ENCODE results near the gene HMX2. TPM values are rescaled to one million over a fixed set of nuclear protein-coding genes. Genes with fewer than 3 reads are reported as not detected.

HMX2 gene
- total and polyA plus RNA-seq, 2 of the 13 experiments (the other 11 are each of a cell fraction or from before 2014, with no cell fraction given) = not detected

- TF ChIP-seq, protein P1, sequence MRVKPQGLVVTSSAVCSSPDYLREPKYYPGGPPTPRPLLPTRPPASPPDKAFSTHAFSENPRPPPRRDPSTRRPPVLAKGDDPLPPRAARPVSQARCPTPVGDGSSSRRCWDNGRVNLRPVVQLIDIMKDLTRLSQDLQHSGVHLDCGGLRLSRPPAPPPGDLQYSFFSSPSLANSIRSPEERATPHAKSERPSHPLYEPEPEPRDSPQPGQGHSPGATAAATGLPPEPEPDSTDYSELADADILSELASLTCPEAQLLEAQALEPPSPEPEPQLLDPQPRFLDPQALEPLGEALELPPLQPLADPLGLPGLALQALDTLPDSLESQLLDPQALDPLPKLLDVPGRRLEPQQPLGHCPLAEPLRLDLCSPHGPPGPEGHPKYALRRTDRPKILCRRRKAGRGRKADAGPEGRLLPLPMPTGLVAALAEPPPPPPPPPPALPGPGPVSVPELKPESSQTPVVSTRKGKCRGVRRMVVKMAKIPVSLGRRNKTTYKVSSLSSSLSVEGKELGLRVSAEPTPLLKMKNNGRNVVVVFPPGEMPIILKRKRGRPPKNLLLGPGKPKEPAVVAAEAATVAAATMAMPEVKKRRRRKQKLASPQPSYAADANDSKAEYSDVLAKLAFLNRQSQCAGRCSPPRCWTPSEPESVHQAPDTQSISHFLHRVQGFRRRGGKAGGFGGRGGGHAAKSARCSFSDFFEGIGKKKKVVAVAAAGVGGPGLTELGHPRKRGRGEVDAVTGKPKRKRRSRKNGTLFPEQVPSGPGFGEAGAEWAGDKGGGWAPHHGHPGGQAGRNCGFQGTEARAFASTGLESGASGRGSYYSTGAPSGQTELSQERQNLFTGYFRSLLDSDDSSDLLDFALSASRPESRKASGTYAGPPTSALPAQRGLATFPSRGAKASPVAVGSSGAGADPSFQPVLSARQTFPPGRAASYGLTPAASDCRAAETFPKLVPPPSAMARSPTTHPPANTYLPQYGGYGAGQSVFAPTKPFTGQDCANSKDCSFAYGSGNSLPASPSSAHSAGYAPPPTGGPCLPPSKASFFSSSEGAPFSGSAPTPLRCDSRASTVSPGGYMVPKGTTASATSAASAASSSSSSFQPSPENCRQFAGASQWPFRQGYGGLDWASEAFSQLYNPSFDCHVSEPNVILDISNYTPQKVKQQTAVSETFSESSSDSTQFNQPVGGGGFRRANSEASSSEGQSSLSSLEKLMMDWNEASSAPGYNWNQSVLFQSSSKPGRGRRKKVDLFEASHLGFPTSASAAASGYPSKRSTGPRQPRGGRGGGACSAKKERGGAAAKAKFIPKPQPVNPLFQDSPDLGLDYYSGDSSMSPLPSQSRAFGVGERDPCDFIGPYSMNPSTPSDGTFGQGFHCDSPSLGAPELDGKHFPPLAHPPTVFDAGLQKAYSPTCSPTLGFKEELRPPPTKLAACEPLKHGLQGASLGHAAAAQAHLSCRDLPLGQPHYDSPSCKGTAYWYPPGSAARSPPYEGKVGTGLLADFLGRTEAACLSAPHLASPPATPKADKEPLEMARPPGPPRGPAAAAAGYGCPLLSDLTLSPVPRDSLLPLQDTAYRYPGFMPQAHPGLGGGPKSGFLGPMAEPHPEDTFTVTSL (CRISPR knock-in tag; IDR thresholded peaks at IDR 0.05; ENCODE audit: borderline replicate concordance) = 0 out of 2 replicates have a peak, but pooled peaks have one; percentile 4
- TF ChIP-seq ATF1 (CRISPR knock-in tag; IDR thresholded peaks at IDR 0.05) (no peak), NFRKB (IDR thresholded peaks at IDR 0.05) (no peak), THAP11 (CRISPR knock-in tag; IDR thresholded peaks at IDR 0.05) (no peak), GABPB1 (CRISPR knock-in tag; IDR thresholded peaks at IDR 0.05) (peak; percentile 38; the same call in 1 of the 2 replicates), ZNF446 (CRISPR knock-in tag; IDR thresholded peaks at IDR 0.05) (no peak), KAT2B (IDR thresholded peaks at IDR 0.05; ENCODE audit: borderline replicate concordance, low read depth, low read length) (no peak), PPARG (CRISPR knock-in tag; conservative IDR thresholded peaks at IDR 0.05) (no peak), SCMH1 (CRISPR knock-in tag; IDR thresholded peaks at IDR 0.05; ENCODE audit: borderline replicate concordance) (no peak), ZNF784 (CRISPR knock-in tag; IDR thresholded peaks at IDR 0.05; ENCODE audit: borderline replicate concordance) (no peak), ZNF775 (CRISPR knock-in tag; IDR thresholded peaks at IDR 0.05; ENCODE audit: borderline replicate concordance) (no peak), RBM22 (optimal IDR thresholded peaks at IDR 0.05; ENCODE audit: low read length) (no peak), IKZF5 (CRISPR knock-in tag; IDR thresholded peaks at IDR 0.05) (0 out of 2 replicates have a peak, but pooled peaks have one; percentile 3), REL (CRISPR knock-in tag; conservative IDR thresholded peaks at IDR 0.05) (no peak), ZNF24 (IDR thresholded peaks at IDR 0.05) (no peak), CSRNP2 (CRISPR knock-in tag; conservative IDR thresholded peaks at IDR 0.05; ENCODE audit: low read depth) (no peak), ZNF629 (CRISPR knock-in tag; conservative IDR thresholded peaks at IDR 0.05) (no peak), KDM3A (CRISPR knock-in tag; IDR thresholded peaks at IDR 0.05; ENCODE audit: low read depth) (no peak)
- TF ChIP-seq, protein P2, sequence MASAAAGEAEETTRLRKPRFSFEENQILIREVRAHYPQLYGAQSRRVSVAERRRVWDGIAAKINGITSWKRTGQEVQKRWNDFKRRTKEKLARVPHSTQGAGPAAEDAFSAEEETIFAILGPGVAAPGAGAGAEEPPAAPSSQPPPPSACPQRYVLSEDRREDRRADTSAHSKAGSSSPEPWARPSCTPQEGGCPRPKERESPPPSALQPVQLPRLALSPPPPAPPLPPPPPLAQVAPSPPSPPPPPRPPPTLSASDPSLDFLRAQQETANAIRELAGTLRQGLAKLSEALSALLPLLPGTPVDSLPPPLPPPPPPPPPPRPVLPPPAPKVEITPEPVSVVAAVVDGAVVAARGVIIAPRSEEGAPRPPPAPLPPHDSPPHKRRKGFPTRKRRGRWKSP (CRISPR knock-in tag; IDR thresholded peaks at IDR 0.05) = no peak
These were observed 7.6 kb upstream of the HMX2 start (continued) for GRCh38 chr10:123140164-123140982.

All from HepG2 (cell line).